H1 (cell line): ENCODE measurements around the gene DDHD1. TPM values are rescaled to one million over a fixed set of nuclear protein-coding genes. Genes with fewer than 3 reads are reported as not detected.

Experiments used
- CTCF ChIA-PET: fragments of 300-600 bp; sonication (Branson Sonifier 250); formaldehyde crosslinking; loops from one replicate; lab custom pipeline; 2021; ENCODE audit not compliant: partially characterized antibody; lab: Charles Lee
- POLR2A ChIA-PET: fragments of 300-600 bp; sonication (Branson Sonifier 250); formaldehyde crosslinking; loops from one replicate; lab custom pipeline; 2021; ENCODE audit warnings: inconsistent platforms; ENCODE audit not compliant: partially characterized antibody; lab: Charles Lee
- DNase-seq, 2 experiments: peaks; one replicate each; pipeline versions ENCODE4 v3.0.0 to v3.0.0-alpha.2; 2010 to 2022; ENCODE audit warnings: low spot score in 2 of 2, low read depth in 1 of 2, mixed read lengths in 1 of 2
- FAIRE-seq: peaks from 2 replicates; lab custom pipeline; 2011; peaks lifted over from hg19 to GRCh38; lab: Jason Lieb, UNC
- H2AFZ ChIP-seq: 2 replicates; pipeline ENCODE4 v1.8.1; 2012; ENCODE audit warnings: low read length, inconsistent platforms
- H2AK5ac ChIP-seq: 2 replicates; pipeline ENCODE4 v1.6.1; 2013; ENCODE audit warnings: low read depth, low read length
- H2BK120ac ChIP-seq: replicated peaks from 2 replicates; pipeline ENCODE3; 2013; ENCODE audit warnings: low read depth, low read length, inconsistent platforms
- H2BK12ac ChIP-seq: 2 replicates; pipeline ENCODE4 v1.6.1; 2013; ENCODE audit warnings: low read depth, low read length
- H2BK15ac ChIP-seq: 2 replicates; pipeline ENCODE4 v1.6.1; 2013; ENCODE audit warnings: low read length
- H2BK20ac ChIP-seq: 2 replicates; pipeline ENCODE4 v1.6.1; 2013; ENCODE audit warnings: low read length
- H2BK5ac ChIP-seq: 2 replicates; pipeline ENCODE4 v1.6.1; 2013; ENCODE audit warnings: low read depth, low read length
- H3K14ac ChIP-seq: 2 replicates; pipeline ENCODE4 v1.6.1; 2013; ENCODE audit warnings: inconsistent platforms; ENCODE audit not compliant: insufficient read length
- H3K18ac ChIP-seq: 2 replicates; pipeline ENCODE4 v1.6.1; 2013; ENCODE audit warnings: low read length; ENCODE audit errors: extremely low read depth
- H3K23ac ChIP-seq: 2 replicates; pipeline ENCODE4 v1.6.1; 2013; ENCODE audit warnings: inconsistent platforms; ENCODE audit not compliant: insufficient read length
- H3K23me2 ChIP-seq: 2 replicates; pipeline ENCODE4 v1.6.1; 2013; ENCODE audit warnings: low read depth, low read length
- H3K27ac ChIP-seq: 2 replicates; pipeline ENCODE4 v1.6.1; 2011; ENCODE audit warnings: low read depth, low read length, inconsistent platforms
- H3K27me3 ChIP-seq, 4 experiments: replicated peaks in 1 of 4; 1 replicate in 1 of 4; 2 replicates in 3 of 4; pipeline versions ENCODE4 v1.6.1 to v1.8.1; 2011 to 2013; ENCODE audit warnings: low read length in 3 of 4, mild to moderate bottlenecking in 3 of 4, inconsistent platforms in 2 of 4, mixed read lengths in 2 of 4, moderate library complexity in 1 of 4; ENCODE audit not compliant: control insufficient read depth in 3 of 4, insufficient read depth in 3 of 4; ENCODE audit errors: extremely low read depth in 1 of 4
- H3K36me3 ChIP-seq, 4 experiments: 2 replicates each; pipeline versions ENCODE4 v1.6.1 to v1.8.1; 2011 to 2013; ENCODE audit warnings: mild to moderate bottlenecking in 4 of 4, low read length in 3 of 4, moderate library complexity in 2 of 4, control low read depth in 1 of 4, inconsistent platforms in 1 of 4; ENCODE audit not compliant: insufficient read depth in 4 of 4, control insufficient read depth in 2 of 4
- H3K4ac ChIP-seq: replicated peaks from 2 replicates; pipeline ENCODE3; 2013; ENCODE audit warnings: low read length, low read depth, mixed read lengths, inconsistent platforms; ENCODE audit not compliant: insufficient read length
- H3K4me1 ChIP-seq, 4 experiments: replicated peaks in 1 of 4; 1 replicate in 1 of 4; 2 replicates in 3 of 4; pipeline versions ENCODE4 v1.6.1 to v1.8.1; 2011 to 2013; ENCODE audit warnings: low read length in 3 of 4, inconsistent platforms in 2 of 4, mixed read lengths in 1 of 4; ENCODE audit not compliant: insufficient read depth in 4 of 4, control insufficient read depth in 3 of 4
- H3K4me2 ChIP-seq, 2 experiments: 2 replicates each; pipeline versions ENCODE4 v1.6.1 to v1.8.1; 2011 to 2013; ENCODE audit warnings: low read depth in 2 of 2, low read length in 2 of 2, control low read depth in 1 of 2, inconsistent platforms in 1 of 2, mild to moderate bottlenecking in 1 of 2; ENCODE audit not compliant: insufficient read depth in 1 of 2
- H3K4me3 ChIP-seq, 4 experiments: fragments of 200-600, 300-600 bp in 1 of 4; sonication (generic), shearing (Covaris generic), sonication (Bioruptor Twin) in 1 of 4; 2 replicates each; pipeline versions ENCODE4 v1.5.1 to v1.8.1; 2011 to 2016; ENCODE audit warnings: low read length in 4 of 4, low read depth in 3 of 4, control low read depth in 2 of 4, inconsistent platforms in 2 of 4, mild to moderate bottlenecking in 2 of 4, mixed read lengths in 1 of 4, moderate library complexity in 1 of 4; ENCODE audit not compliant: insufficient read depth in 2 of 4; ENCODE audit errors: extremely low read depth in 1 of 4
- H3K56ac ChIP-seq: replicated peaks from 2 replicates; pipeline ENCODE3; 2013; ENCODE audit warnings: low read depth, mild to moderate bottlenecking, mixed read lengths, low read length, inconsistent platforms; ENCODE audit not compliant: insufficient read length
- H3K79me1 ChIP-seq: 2 replicates; pipeline ENCODE4 v1.6.1; 2013; ENCODE audit warnings: low read depth, low read length, control low read depth
- H3K79me2 ChIP-seq, 2 experiments: 2 replicates each; pipeline versions ENCODE4 v1.6.1 to v1.8.1; 2012 to 2013; ENCODE audit warnings: low read length in 2 of 2, mild to moderate bottlenecking in 2 of 2, inconsistent platforms in 1 of 2; ENCODE audit not compliant: insufficient read depth in 2 of 2, control insufficient read depth in 1 of 2
- H3K9ac ChIP-seq, 4 experiments: replicated peaks in 1 of 4; 1 replicate in 1 of 4; 2 replicates in 3 of 4; pipeline versions ENCODE4 v1.6.1 to v1.8.1; 2011 to 2013; ENCODE audit warnings: low read depth in 3 of 4, low read length in 3 of 4, control low read depth in 2 of 4, mild to moderate bottlenecking in 2 of 4, moderate library complexity in 2 of 4, inconsistent platforms in 1 of 4; ENCODE audit errors: extremely low read depth in 1 of 4
- H3K9me3 ChIP-seq, 2 experiments: 2 replicates each; pipeline versions ENCODE4 v1.6.1 to v1.8.1; 2012 to 2013; ENCODE audit warnings: mild to moderate bottlenecking in 2 of 2, moderate library complexity in 2 of 2, control low read depth in 1 of 2, inconsistent platforms in 1 of 2, low read depth in 1 of 2, low read length in 1 of 2, mixed read lengths in 1 of 2; ENCODE audit not compliant: insufficient read depth in 2 of 2
- H4K20me1 ChIP-seq, 2 experiments: replicated peaks in 1 of 2; 2 replicates each; pipeline versions ENCODE3 to v1.8.1; 2011 to 2013; ENCODE audit warnings: inconsistent platforms in 2 of 2, low read length in 2 of 2, mild to moderate bottlenecking in 1 of 2; ENCODE audit not compliant: insufficient read depth in 2 of 2, control insufficient read depth in 1 of 2
- H4K5ac ChIP-seq: 2 replicates; pipeline ENCODE4 v1.6.1; 2013; ENCODE audit warnings: low read length, low read depth, mixed read lengths, inconsistent platforms; ENCODE audit not compliant: insufficient read length
- H4K8ac ChIP-seq: 2 replicates; pipeline ENCODE4 v1.8.0; 2013; ENCODE audit warnings: mild to moderate bottlenecking, moderate library complexity, low read length, inconsistent platforms; ENCODE audit not compliant: insufficient read depth; ENCODE audit errors: extremely low read depth
- H4K91ac ChIP-seq: replicated peaks from 2 replicates; pipeline ENCODE3; 2013; ENCODE audit warnings: low read length, mixed read lengths, inconsistent platforms; ENCODE audit not compliant: insufficient read length
- ATF2 ChIP-seq: IDR thresholded peaks from 2 replicates; pipeline ENCODE4 v1.6.1; 2012; ENCODE audit warnings: low read length, inconsistent platforms
- CHD1 ChIP-seq: IDR thresholded peaks from 2 replicates; pipeline ENCODE4 v1.6.1; 2012; ENCODE audit warnings: low read depth, low read length, improper control_type of control experiment
- CHD2 ChIP-seq: IDR thresholded peaks from 2 replicates; pipeline ENCODE4 v1.6.1; 2012; ENCODE audit warnings: low read length, improper control_type of control experiment
- GTF2F1 ChIP-seq: IDR thresholded peaks from 2 replicates; pipeline ENCODE4 v1.6.1; 2012; ENCODE audit warnings: low read depth, low read length, improper control_type of control experiment, borderline replicate concordance
- HDAC2 ChIP-seq, 2 experiments: fragments of 300-600 bp in 1 of 2; sonication (generic) in 1 of 2; IDR thresholded peaks; 2 replicates each; pipeline ENCODE4 v1.6.1; 2011 to 2012; ENCODE audit warnings: low read depth in 2 of 2, low read length in 2 of 2, mild to moderate bottlenecking in 2 of 2, moderate library complexity in 2 of 2, borderline replicate concordance in 1 of 2, inconsistent platforms in 1 of 2
- JUND ChIP-seq: IDR thresholded peaks from 2 replicates; pipeline ENCODE4 v1.6.1; 2011; ENCODE audit warnings: mild to moderate bottlenecking, improper control_type of control experiment, low read length
- POU5F1 ChIP-seq: IDR thresholded peaks from 2 replicates; pipeline ENCODE4 v1.6.1; 2011; ENCODE audit warnings: low read depth, mild to moderate bottlenecking, low read length, moderate library complexity
- RBBP5 ChIP-seq: IDR thresholded peaks from 2 replicates; pipeline ENCODE4 v1.7.1; 2012; ENCODE audit warnings: low read depth, mild to moderate bottlenecking, inconsistent platforms, low read length, moderate library complexity, borderline replicate concordance
- RXRA ChIP-seq: IDR thresholded peaks from 2 replicates; pipeline ENCODE4 v1.6.1; 2011; ENCODE audit warnings: low read depth, mild to moderate bottlenecking, low read length, moderate library complexity; ENCODE audit not compliant: insufficient read depth
- SAP30 ChIP-seq: fragments of 300-600 bp; sonication (generic); IDR thresholded peaks from 2 replicates; pipeline ENCODE4 v1.7.1; 2012; ENCODE audit warnings: low read length, moderate library complexity, mild to moderate bottlenecking, inconsistent platforms; ENCODE audit not compliant: insufficient read depth, insufficient replicate concordance
- SP2 ChIP-seq: IDR thresholded peaks from 2 replicates; pipeline ENCODE4 v1.6.1; 2012; ENCODE audit warnings: mild to moderate bottlenecking, low read length, inconsistent platforms
- SRF ChIP-seq: IDR thresholded peaks from 2 replicates; pipeline ENCODE4 v1.6.1; 2011; ENCODE audit warnings: mild to moderate bottlenecking, low read depth, low read length, moderate library complexity
- TBP ChIP-seq: IDR thresholded peaks from 2 replicates; pipeline ENCODE4 v1.6.1; 2011; ENCODE audit warnings: low read depth, low read length, improper control_type of control experiment
- WGBS, 2 experiments: shearing (Covaris generic) in 1 of 2; methylation state at CpG; one replicate each; pipeline versions ENCODE4 v1.1.6 to v1.1.7; 2013 to 2015; ENCODE audit warnings: low lambda C conversion rate in 2 of 2, mixed read lengths in 2 of 2, inconsistent platforms in 1 of 2, low coverage in 1 of 2, missing lambda C conversion rate in 1 of 2; ENCODE audit not compliant: insufficient replicate concordance in 2 of 2, insufficient coverage in 1 of 2, insufficient read length in 1 of 2; ENCODE audit errors: extremely low coverage in 1 of 2, missing lambda C conversion rate in 1 of 2; 5-methylcytosine and 5-hydroxymethylcytosine counted together
- polyA plus RNA-seq, 7 experiments: library from polyadenylated mRNA; depleted of rRNA in 3 of 7; stranded (reverse) in 5 of 7; unstranded in 2 of 7; fragments of >200 nt in 5 of 7; fragments of 200-250 nt in 2 of 7; gene quantifications; 1 replicate in 5 of 7; 2 replicates in 1 of 7; 4 replicates in 1 of 7; pipeline versions ENCODE4 v1.2.1 to v1.2.3, GENCODE V29; 2011 to 2013; ENCODE audit warnings: missing spikeins in 2 of 7, mixed read lengths in 2 of 7
- total RNA-seq: library from RNA; stranded (reverse); fragmentation: NEBNext Ultra II Directional; extraction: Animal tissue kit (Norgen Biotek cat#: 25700); gene quantifications from 2 replicates; pipeline ENCODE4 v1.2.1, GENCODE V29; 2021

Gene DDHD1
- total and polyA plus RNA-seq, 2 of the 8 experiments (the other 6 are each of a cell fraction or from before 2014, with no cell fraction given): 3.6 to 16.0 TPM

- H3K14ac ChIP-seq: no peak overlapping the region
- no peak overlapping the region for H4K5ac ChIP-seq
- no peak overlapping the region for H2AFZ ChIP-seq
- no peak overlapping the region for H2BK20ac ChIP-seq
- peaks cover 0 to 3% (median 0%) of the 10 kb centered on the region in 4 experiments; a peak in 1 of 8 replicates for H3K36me3 ChIP-seq
- H2AK5ac ChIP-seq: no peak overlapping the region
- H2BK15ac ChIP-seq: no peak overlapping the region
- FAIRE-seq (peak; percentile 42), DNase-seq (no peak)
- peaks cover 0 to 78% of the 10 kb centered on the region in 2 experiments; a peak in 2 of 4 replicates for H3K79me2 ChIP-seq
- H3K23ac ChIP-seq: no peak overlapping the region
- no peaks in the 10 kb centered on the region for H3K23me2 ChIP-seq
- H3K27ac ChIP-seq: no peak overlapping the region
- H4K91ac ChIP-seq: no peak overlapping the region
- ChIA-PET POLR2A (no interaction called here), CTCF (no interaction called here)
- H2BK5ac ChIP-seq: no peak overlapping the region
- no peak overlapping the region for H2BK120ac ChIP-seq
- no peak overlapping the region for H3K4me3 ChIP-seq
- no peak overlapping the region for H2BK12ac ChIP-seq
- WGBS, 2 experiments: 96% methylated on average over 1 of the region's 1 CpG; no CpG with 5 or more reads in 1 of the 2 experiments
- H3K18ac ChIP-seq: no peak overlapping the region
- H4K8ac ChIP-seq: no peak overlapping the region
- H3K4me1 ChIP-seq: 0 out of 7 replicates have a peak, but pooled peaks cover 0 to 3% (median 0%) of the 10 kb centered on the region in 4 experiments
- peaks cover 1% of the 10 kb centered on the region; the same call in 1 of the 2 replicates for H3K79me1 ChIP-seq
- H3K4ac ChIP-seq: no peak overlapping the region
- H3K4me2 ChIP-seq: no peak overlapping the region
- no peak overlapping the region for H3K9ac ChIP-seq
- no peaks in the 10 kb centered on the region for H3K27me3 ChIP-seq
- H4K20me1 ChIP-seq: no peaks in the 10 kb centered on the region
- H3K56ac ChIP-seq: no peak overlapping the region
- H3K9me3 ChIP-seq: peaks cover 11 to 13% of the 10 kb centered on the region in 2 experiments
- TF ChIP-seq TBP (no peak), HDAC2 (IDR thresholded peaks at IDR 0.05; ENCODE audit: borderline replicate concordance in 1 of 2, low read depth in 2 of 2, low read length in 2 of 2) (no peak), ATF2 (no peak), RBBP5 (no peak), SP2 (no peak), SAP30 (no peak), JUND (no peak), CHD1 (no peak), SRF (no peak), RXRA (no peak), POU5F1 (no peak), CHD2 (no peak), GTF2F1 (no peak)
Measured at GRCh38 chr14:53144244-53144643, 8.9 kb downstream of the DDHD1 start.
